COLO668 (cell line): Measurements from ENCODE around the gene NLGN4Y.

Experiments
- DNase-seq: peaks from one replicate; lab custom pipeline; 2025; ENCODE audit not compliant: unreplicated experiment; lab: John Stamatoyannopoulos, UW

Gene NLGN4Y

DNA sequence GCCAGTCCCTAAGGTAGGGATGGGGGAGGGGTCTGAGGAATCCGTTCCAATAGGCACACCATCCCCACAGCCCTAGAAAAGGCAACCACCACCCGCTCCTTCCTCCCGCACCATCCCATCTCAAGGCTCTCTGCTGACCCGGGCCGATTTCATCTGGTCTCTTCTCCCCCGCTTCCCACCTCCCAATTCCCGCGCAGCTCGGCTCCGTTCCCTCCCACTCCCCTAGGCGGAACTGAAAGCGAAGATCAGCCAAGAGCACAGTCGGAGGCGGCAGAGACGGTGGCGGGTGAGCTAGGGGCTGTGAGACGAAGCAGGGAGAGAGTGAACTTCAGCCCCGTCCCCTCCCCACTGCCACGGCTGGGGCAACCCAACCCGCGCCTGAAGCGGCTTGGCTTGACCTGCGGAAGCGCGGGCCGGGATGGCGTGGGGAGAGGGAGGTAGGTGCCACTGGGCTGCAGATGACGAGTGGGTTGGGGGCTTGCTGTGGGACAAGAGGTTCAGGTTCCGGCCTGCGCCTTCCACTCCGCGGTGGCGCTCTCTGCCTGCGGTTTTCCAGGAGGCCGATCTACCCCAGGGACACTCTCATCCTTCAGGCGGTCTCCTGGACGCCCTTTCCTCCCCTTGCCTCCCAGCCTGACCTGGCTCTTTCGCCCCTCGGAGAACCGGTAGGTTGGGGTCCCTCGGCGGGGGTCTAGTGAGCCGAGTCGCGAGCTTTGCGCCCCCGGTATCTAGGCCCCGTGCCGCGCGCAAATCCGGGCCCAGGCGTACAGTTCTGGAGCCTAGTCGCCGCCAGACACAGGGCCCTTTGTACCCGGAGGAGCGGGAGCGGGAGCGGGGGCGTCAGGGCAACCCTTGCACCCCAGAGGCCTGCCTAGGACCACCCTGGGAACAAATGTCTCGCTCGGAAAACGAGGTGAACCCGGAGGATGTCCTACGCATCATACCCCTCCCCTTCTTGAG is at the start of gene NLGN4Y:
TSS of gene NLGN4Y (plus strand) at position 258 of the 960 bp plus-strand sequence. CDS start 97,591 bp downstream, outside the sequence.
- no peak for DNase-seq

DNA sequence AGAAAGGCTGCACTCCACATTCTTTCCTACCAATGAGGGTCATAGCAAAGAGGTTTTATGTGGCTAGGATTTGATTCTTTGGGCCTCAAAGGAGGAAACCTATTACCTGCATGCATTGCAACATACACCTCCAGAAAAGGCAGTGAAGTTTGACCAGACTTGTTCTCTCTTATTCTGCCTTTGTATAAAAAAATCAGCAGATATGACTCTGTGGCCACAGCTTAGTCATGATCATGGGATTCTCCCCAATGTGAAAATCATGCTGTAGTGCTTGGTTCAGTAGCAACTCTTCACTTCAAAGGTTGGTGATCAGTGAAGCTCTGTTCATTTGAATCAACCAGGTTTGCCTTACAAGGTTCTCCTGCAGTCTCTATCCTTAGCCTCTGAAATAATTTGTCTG is 38.4 kb upstream of the NLGN4Y start:
- no peak for DNase-seq

- no peak for DNase-seq
Measured at GRCh38 chrY:14490226-14490625, 34.1 kb upstream of the NLGN4Y start.

- no peak for DNase-seq
Measured at GRCh38 chrY:14498071-14498470, 26.3 kb upstream of the NLGN4Y start.

DNA sequence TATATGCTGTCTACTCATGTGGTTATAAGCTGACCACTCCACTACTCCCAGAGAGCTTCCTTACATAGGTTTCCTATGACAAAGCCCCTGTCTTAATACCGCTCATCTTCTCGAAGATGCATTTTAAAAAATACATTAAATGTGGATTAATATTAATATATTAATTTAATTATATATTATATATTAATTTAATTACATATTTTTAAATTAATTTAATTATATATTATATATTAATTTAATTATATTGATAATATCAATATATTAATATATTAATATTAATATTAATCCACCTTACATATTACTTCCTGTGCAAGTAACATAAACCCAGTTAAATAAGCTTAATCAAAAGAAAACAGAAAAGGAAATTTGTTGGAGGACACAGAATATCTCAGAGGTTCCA is 19.7 kb upstream of the NLGN4Y start:
- no peak for DNase-seq

- DNase-seq: no peak
Measured at GRCh38 chrY:14522379-14522950, 1.9 kb upstream of the NLGN4Y start.

DNA sequence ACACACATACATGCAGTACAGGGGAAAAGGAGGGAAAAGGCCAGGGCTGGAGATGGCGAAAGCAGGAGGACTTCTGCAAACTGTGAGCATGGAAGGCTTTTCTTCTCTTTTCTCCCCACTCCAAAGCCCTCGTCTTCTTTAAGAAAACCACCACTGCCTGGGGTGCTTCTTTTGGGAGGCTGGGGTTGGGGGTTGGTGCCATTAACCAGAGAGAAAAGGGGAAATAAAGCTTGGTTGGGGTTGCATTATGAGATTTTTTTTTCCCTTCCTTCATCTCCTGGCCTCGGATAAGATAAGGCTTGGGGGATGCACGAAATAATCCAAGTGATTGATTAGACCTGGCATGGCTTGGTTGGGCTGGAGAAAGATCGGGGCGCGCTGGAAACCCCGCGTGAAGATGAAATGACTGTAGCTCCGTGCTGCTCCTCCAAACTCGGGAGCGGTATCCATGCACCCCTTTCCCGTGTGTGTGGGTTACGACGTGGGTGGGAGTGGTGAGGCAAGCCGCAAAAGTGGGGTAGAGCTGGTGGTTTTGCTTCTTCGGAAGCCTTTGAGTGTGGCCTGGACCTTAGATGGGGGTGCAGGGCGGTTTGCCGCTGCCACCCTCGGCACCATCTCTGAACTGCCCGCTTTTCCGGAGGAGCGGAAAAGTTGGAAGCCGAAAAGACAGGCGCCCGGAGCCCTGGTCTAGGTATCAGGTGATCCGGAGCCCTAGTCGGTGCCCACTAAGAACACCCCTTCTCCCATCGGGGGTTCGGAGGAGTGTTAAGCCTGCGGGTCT is 648 bp upstream of the NLGN4Y start:
- no peak for DNase-seq

GRCh38 chrY:14525315-14525714 is 986 bp downstream of the NLGN4Y start:
- DNase-seq: no peak

DNA sequence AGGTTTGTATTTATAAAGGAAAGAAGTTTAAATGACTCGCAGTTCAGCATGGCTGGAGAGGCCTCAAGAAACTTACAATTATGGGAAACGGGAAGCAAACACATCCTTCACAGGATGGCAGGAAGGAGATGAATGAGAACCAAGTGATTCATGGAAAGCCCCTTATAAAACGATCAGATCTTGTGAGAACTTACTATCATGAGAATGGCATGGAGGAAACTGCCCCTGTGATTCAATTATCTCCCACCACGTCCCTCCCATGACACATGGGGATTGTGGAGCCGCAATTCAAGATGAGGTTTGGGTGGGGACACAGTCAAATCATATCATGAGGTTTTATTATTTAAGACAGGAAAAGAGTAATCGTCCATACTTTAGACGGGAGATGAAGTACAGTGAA is 4.0 kb downstream of the NLGN4Y start:
- no peak for DNase-seq

DNA sequence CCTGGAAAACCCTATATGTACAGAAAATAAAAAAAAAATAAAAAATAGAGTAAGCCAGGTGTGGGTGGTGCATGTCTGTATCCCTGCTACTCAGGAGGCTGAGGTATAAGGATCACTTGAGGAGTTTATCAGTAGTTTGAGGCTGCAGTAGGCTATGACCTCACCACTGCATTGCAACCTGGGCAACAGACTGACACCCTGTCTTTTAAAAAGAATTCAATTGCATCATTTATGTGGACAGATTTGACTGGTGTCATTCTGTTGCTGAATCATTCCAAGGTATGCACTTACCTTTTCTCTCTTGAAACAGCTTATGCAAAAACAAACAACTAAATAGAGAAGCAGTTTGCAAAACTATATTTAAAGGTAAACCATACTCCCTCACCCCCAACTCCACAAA is 12.4 kb downstream of the NLGN4Y start:
- DNase-seq: no peak

DNA sequence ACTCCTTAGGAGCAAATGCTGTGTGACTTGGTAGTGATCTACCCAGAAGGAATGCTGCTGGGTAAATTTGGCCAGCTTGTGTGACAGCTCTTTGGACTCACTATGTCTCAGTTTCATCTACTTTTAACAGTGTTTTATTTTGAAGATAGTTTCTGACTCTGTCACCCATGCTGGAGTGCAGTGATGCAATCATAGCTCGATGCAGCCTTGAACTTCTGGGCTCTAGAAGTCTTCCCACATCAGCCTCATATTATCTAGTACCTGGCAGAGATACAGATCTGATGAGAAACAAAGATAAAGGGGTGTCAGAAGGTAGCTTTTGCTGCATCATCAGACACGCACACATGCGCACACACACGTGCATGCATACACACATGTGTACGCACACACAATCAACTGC is 19.2 kb downstream of the NLGN4Y start:
- no peak for DNase-seq

GRCh38 chrY:14581294-14581693 is 57.0 kb downstream of the NLGN4Y start:
- DNase-seq: no peak

GRCh38 chrY:14586725-14587124 is 62.4 kb downstream of the NLGN4Y start:
- DNase-seq: no peak

DNA sequence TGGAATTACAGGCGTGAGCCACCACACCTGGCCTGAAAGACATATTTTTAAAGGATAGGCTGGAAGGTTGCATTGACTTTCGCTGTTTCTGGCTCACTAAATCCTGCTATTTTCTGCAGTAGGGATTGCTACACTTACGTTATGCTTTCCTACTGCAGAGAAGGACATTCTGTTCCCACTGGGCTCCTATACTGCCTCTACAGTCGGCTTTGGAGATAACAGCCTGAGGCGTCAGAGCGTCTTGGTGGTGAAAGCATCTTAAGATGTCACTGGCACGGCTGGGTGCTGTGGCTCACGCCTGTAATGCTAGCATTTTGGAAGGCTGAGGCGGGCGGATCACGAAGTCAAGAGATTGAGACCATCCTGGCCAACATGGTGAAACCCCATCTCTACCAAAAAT is 77.0 kb downstream of the NLGN4Y start:
- DNase-seq: no peak

DNA sequence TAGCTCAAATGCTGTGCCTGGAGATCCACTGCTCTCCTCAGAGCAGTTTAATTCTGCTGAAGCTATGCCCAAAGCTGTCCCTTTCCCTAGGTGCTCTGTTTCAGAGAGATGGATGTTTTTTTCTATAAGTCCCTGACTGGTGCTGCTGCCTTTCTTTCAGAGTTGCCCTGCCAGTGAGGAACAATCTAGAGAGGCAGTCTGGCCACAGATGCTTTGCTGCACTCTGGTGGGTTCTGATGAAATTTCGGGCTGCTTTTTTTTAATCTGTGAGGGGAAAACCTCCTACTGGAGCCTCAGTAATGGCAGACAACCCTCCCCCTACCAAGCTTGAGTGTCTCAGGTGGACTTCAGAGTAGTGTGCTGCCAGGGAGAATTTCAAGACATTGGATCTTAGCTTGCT is 93.3 kb downstream of the NLGN4Y start:
- DNase-seq: no peak

- no peak for DNase-seq
Measured at GRCh38 chrY:14618513-14618912, 94.2 kb downstream of the NLGN4Y start.

DNA sequence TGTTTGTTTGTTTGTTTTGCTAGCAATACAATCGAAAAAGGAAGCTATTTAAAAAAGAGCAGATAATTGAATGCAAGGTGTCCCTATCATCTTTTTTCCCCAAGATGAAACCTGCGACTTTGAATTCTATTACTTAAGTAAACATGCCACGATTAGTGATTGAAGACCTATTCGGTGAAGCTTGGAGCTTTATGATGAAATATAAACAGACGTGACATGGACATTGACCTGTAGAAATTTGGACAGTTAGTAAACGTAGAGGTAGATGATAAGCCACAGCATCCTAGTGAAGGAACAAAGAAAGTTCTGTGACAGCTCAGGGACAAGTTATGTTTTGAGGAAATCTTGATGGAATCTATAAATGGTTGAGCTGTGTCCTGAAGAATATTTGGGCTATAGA is 103.9 kb downstream of the NLGN4Y start:
- DNase-seq: no peak

DNA sequence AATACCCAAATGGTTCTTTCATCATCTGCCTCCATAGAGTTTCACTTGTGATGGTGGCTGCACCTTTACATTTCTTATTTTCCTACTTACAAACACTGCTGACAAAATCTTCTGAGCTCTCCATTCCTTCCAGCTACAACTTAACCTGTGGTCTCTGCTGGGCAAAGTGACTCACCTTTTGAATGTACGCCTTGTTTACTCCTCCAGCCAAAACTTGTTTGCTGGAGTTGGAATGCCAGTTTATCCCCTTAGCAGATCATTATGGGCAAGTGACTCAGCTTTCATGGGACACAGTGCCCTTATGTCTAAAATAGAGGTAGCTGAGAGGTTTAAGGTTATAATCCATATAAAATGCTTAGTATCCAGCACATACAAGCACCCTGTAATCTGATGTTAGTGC is 107.3 kb downstream of the NLGN4Y start:
- no peak for DNase-seq

GRCh38 chrY:14633718-14634117 is 109.4 kb downstream of the NLGN4Y start:
- no peak for DNase-seq

- no peak for DNase-seq
Measured at GRCh38 chrY:14634954-14635353, 110.6 kb downstream of the NLGN4Y start.

GRCh38 chrY:14637551-14637950 is 113.2 kb downstream of the NLGN4Y start:
- DNase-seq: no peak

GRCh38 chrY:14641853-14642252 is 117.5 kb downstream of the NLGN4Y start:
- no peak for DNase-seq
